Left ventricle myocardium inferior (tissue), 1 donor: Measurements from ENCODE around the gene PNMA6E. TPM values are rescaled to one million over a fixed set of nuclear protein-coding genes. Genes with fewer than 3 reads are reported as not detected.

Source experiments
- DNase-seq: peaks from one replicate; pipeline ENCODE4 v3.0.0-alpha.2; 2020
- H3K27ac ChIP-seq: fragments of 200-600 bp; replicated peaks from 2 replicates; pipeline ENCODE4 v1.8.0; 2021
- H3K27me3 ChIP-seq: fragments of 200-600 bp; 2 replicates; pipeline ENCODE4 v1.8.0; 2021; ENCODE audit warnings: low read depth
- H3K36me3 ChIP-seq: fragments of 200-600 bp; 2 replicates; pipeline ENCODE4 v1.8.0; 2021
- H3K4me1 ChIP-seq: fragments of 200-600 bp; 2 replicates; pipeline ENCODE4 v1.8.0; 2021
- H3K4me3 ChIP-seq: fragments of 200-600 bp; 2 replicates; pipeline ENCODE4 v1.8.0; 2021; ENCODE audit warnings: mild to moderate bottlenecking, moderate library complexity
- H3K9me3 ChIP-seq: fragments of 200-600 bp; replicated peaks from 2 replicates; pipeline ENCODE4 v1.8.0; 2021
- intact Hi-C: fragments of 100-400 bp; cut with micrococcal nuclease; formaldehyde crosslinking; loops from one replicate; pipeline ENCODE4 v1.11.0; 2022
- total RNA-seq: library from RNA; stranded (reverse); fragmentation: NEBNext Ultra II Directional; extraction: Animal tissue kit (Norgen Biotek cat#: 25700); gene quantifications from one replicate; pipeline ENCODE4 v1.2.1, GENCODE V29; 2021
- TF ChIP-seq, protein P1 (sequence below): fragments of 200-600 bp; IDR thresholded peaks from 2 replicates; pipeline ENCODE4 v1.8.0; 2021; ENCODE audit warnings: antibody characterized with exemption, mild to moderate bottlenecking, borderline replicate concordance
- donor health status: DM: no; HTN: yes; CAD: no; lungs with severe emphysema.

PNMA6E gene
- total RNA-seq, 1 donor from 2014 or later, result not detected

DNA sequence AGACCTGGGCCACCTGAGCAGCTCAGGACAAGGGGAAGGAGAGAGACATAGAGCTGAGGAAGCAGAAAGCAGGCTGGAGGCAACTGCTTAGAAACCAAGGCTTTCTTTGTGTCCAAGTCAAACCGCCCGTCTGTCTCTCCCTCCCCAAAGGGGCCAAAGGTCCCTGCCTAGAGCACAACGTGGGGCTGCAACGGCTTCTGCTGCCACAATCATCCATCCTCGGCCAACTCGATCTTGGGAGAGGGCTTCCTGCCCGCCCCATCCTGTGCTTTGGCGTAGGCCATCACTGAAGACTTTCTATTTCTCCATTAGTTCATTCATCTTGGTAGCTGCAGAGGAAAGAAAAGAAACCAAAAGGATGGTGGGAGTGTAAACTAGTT is 46.4 kb upstream of the PNMA6E start:
- H3K4me3 ChIP-seq, result no peak overlapping the region
- H3K27me3 ChIP-seq, result no peaks in the 10 kb centered on the region
- intact Hi-C loops, result no loop called here
- no peaks in the 10 kb centered on the region for H3K36me3 ChIP-seq
- DNase-seq, result no peak
- H3K27ac ChIP-seq, result no peak overlapping the region
- no peaks in the 10 kb centered on the region for H3K9me3 ChIP-seq
- TF ChIP-seq, protein P1, sequence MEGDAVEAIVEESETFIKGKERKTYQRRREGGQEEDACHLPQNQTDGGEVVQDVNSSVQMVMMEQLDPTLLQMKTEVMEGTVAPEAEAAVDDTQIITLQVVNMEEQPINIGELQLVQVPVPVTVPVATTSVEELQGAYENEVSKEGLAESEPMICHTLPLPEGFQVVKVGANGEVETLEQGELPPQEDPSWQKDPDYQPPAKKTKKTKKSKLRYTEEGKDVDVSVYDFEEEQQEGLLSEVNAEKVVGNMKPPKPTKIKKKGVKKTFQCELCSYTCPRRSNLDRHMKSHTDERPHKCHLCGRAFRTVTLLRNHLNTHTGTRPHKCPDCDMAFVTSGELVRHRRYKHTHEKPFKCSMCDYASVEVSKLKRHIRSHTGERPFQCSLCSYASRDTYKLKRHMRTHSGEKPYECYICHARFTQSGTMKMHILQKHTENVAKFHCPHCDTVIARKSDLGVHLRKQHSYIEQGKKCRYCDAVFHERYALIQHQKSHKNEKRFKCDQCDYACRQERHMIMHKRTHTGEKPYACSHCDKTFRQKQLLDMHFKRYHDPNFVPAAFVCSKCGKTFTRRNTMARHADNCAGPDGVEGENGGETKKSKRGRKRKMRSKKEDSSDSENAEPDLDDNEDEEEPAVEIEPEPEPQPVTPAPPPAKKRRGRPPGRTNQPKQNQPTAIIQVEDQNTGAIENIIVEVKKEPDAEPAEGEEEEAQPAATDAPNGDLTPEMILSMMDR, result no peak
- no peaks in the 10 kb centered on the region for H3K4me1 ChIP-seq

DNA sequence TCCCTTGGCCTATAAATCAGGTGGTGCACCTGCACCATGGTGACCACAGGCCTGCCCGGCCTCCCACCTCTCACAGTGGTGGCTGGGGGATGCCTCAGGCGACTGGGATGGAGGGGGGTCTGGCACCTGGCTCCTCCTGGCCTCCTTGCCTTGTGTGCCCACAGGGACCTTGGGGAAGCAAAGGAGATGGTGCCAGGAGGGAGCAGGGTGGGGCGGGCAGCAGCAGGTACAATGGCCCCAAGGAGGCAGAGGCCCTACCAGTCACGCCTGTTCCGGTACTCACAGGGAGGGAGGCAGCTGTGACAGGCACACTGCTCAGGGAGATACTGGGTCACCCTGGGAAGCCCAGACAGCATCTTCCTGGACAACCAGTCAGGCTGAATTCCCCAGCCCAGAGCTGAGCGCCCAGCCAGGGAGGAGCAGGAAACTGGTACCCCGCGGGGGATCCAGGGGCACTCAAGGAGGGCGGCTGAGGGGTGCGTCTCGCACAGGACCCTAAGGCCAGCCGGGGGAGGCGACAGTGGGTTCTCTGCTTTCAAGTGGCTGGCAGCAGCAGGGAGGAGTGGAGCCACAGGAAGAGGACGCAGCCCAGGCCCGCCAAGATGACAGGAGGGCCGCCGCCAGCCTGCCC is 45.9 kb upstream of the PNMA6E start:
- no peaks in the 10 kb centered on the region for H3K9me3 ChIP-seq
- no peaks in the 10 kb centered on the region for H3K36me3 ChIP-seq
- H3K4me1 ChIP-seq, result no peaks in the 10 kb centered on the region
- intact Hi-C loops, result no loop called here
- H3K27ac ChIP-seq, result no peak overlapping the region
- DNase-seq, result no peak
- TF ChIP-seq, protein P1, result no peak
- H3K4me3 ChIP-seq, result no peak overlapping the region
- H3K27me3 ChIP-seq, result no peaks in the 10 kb centered on the region

DNA sequence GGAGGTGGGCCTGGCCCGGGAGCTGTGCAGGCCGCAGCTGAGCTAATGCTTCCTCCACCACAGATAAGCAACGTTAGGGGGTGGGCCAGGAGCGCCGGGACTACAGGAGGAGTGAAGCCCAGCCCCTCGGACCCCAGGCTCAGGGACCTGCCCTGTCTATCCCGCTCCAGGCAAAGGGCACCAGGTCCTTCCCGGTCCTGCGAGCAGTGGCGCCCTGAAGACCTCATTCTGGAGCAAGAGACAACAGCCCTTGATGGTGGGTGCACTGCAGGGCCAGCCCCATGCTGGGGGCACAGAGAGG is 45.4 kb upstream of the PNMA6E start:
- Histone ChIP-seq H3K9me3 (no peaks in the 10 kb centered on the region), H3K4me1 (no peaks in the 10 kb centered on the region), H3K4me3 (no peak overlapping the region), H3K27me3 (no peaks in the 10 kb centered on the region), H3K36me3 (no peaks in the 10 kb centered on the region), H3K27ac (no peak overlapping the region)
- no peak for DNase-seq
- TF ChIP-seq, protein P1, result no peak
- intact Hi-C loops, result no loop called here

DNA sequence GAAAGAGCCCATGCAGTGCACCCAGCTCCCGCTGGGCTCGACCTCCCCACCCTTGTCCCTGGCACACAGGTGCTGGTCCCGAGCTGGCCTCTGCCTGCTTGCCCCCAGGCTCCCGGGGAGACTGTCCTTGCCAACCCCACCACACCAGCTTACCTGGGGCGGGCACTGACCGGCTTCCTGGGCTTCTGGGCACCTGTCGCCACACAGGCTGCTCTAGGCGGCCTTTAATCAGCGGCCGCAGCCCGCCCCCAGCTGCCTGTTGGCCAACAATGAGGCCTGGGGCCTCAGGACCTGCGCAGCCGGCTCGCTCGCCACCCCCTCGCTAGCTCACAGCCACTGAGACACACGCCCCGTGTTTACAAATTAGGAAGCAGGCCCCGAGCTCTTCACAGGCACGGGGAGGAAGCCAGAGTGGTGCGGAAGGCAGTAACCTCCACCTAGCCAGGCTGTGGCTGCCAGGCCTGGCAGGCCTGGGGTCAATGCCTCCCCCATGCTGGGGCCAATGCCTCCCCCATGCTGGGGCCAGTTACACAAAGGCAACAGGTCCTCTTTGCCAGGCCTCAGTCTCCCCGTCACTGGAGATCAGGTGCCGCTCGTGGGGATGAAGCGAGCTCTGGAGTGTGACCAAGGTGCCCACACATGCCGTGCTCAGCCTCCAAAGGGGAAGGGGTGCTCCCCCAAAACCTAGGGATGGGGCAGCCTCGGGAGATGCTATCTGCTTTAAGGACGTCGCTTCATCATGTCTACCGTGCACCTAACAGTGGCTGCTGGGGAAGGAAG is 44.9 kb upstream of the PNMA6E start, which contains the start of gene TREX2:
Gene TREX2, minus strand, starts transcription at position 201 of the 780 bp plus-strand sequence. CDS start 626 bp downstream, outside the sequence.
- Histone ChIP-seq H3K9me3 (no peaks in the 10 kb centered on the region), H3K4me3 (no peak within 1 kb of the TSS), H3K4me1 (no peaks in the 10 kb centered on the region), H3K36me3 (no peaks in the 10 kb centered on the region), H3K27ac (no peak within 1 kb of the TSS), H3K27me3 (no peaks in the 10 kb centered on the region)
- DNase-seq, result no peak
- TF ChIP-seq, protein P1, result no peak
- intact Hi-C loops, result no loop called here

DNA sequence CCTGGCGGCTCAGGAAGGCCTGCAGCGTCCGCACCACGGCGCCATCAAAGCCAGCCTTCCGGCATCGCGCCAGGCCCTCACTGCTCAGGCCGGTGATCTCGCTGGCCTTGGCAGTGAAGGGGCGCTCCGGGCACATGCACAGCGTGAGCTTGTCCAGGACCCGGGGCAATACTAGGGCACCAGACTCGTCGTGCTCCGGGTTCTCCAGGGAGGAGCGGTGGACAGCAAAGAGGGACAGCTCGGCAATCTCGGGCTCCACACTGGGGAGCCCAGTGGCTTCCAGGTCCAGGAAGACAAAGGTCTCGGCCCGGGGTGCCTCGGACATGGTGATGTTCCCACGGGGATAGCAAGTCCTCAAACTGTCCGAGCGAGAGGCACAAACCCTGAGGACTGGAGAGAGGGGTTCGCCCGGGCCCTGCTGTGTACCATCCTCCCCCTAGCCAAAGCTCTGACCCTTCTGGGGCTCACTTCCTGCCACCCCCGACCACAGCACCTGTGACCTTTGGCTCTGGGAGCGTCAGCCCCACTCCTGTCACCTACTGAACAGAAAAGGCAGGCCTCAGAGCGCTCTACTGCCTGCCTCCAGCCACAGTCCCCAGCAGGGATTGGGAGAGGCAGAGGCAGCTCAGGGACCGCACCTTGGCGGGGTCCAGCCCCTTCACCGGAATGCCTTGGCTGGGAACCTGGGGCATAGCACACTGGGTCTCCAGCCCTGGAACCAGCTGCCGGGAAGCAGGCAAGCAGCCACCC is 44.1 kb upstream of the PNMA6E start:
- intact Hi-C loops, result no loop called here
- TF ChIP-seq, protein P1, result no peak

More for the DNA sequence above, 44.1 kb upstream of the PNMA6E start:
- Histone ChIP-seq H3K27me3 (no peaks in the 10 kb centered on the region), H3K9me3 (no peaks in the 10 kb centered on the region), H3K36me3 (no peaks in the 10 kb centered on the region), H3K27ac (no peak overlapping the region), H3K4me3 (no peak overlapping the region), H3K4me1 (no peaks in the 10 kb centered on the region)
- DNase-seq, result no peak
